ENCODE results near the gene P2RX3. TPM values are rescaled to one million over a fixed set of nuclear protein-coding genes. Genes with fewer than 3 reads are reported as not detected.

The P2RX3 gene
- total and polyA plus RNA-seq, 2 experiments from 2014 or later, result 0.15 to 0.35 TPM

- no peak overlapping the region for H2AFZ ChIP-seq
- H3K36me3 ChIP-seq (ENCODE audit: insufficient read depth), result no peaks in the 10 kb centered on the region
- DNase-seq (ENCODE audit: low spot score), result no peak
- no peak overlapping the region for H3K27ac ChIP-seq (ENCODE audit: low read depth)
- no peak for ATAC-seq
- peaks cover 8% of the 10 kb centered on the region for H3K27me3 Mint-ChIP-seq (ENCODE audit: insufficient read depth, low read depth, poor library complexity)
- no peaks in the 10 kb centered on the region for H3F3A ChIP-seq (replicated peaks; ENCODE audit: low read depth)
- no peak overlapping the region; the same call in 1 of the 2 replicates for H3K4me2 ChIP-seq
- H3K4me1 ChIP-seq (ENCODE audit: insufficient read depth), result no peaks in the 10 kb centered on the region
- TF ChIP-seq CREB1 (CRISPR knock-in tag; IDR thresholded peaks at IDR 0.05; ENCODE audit: low read depth) (no peak), ETS1 (IDR thresholded peaks at IDR 0.05) (no peak), NANOG (IDR thresholded peaks at IDR 0.05; ENCODE audit: borderline replicate concordance) (no peak), STAT1 (IDR thresholded peaks at IDR 0.05; ENCODE audit: unreplicated experiment) (no peak), REST (IDR thresholded peaks at IDR 0.05; ENCODE audit: unreplicated experiment) (no peak), ZNF331 (CRISPR knock-in tag; IDR thresholded peaks at IDR 0.05; ENCODE audit: low read depth) (no peak), ZNF114 (CRISPR knock-in tag; IDR thresholded peaks at IDR 0.05) (no peak), EZH2 (IDR thresholded peaks at IDR 0.05; ENCODE audit: low read depth, unreplicated experiment) (no peak)
- no peak overlapping the region for H3K27ac Mint-ChIP-seq
- H3K79me2 ChIP-seq (replicated peaks; ENCODE audit: insufficient read depth), result no peaks in the 10 kb centered on the region
- no peak overlapping the region for H3K4me3 Mint-ChIP-seq
- H3K9me2 ChIP-seq (ENCODE audit: insufficient read depth), result no peaks in the 10 kb centered on the region
- no peak overlapping the region for H3K4me3 ChIP-seq
- H3K27me3 ChIP-seq (ENCODE audit: insufficient read depth), result no peaks in the 10 kb centered on the region
- H3K36me3 Mint-ChIP-seq (ENCODE audit: low read depth), result no peaks in the 10 kb centered on the region
- peaks cover 3% of the 10 kb centered on the region; the same call in 1 of the 3 replicates for H3K9me3 Mint-ChIP-seq
- no peaks in the 10 kb centered on the region for H4K20me1 ChIP-seq (replicated peaks; ENCODE audit: insufficient read depth)
- peaks cover 2% of the 10 kb centered on the region; the same call in 2 of the 3 replicates for H3K4me1 Mint-ChIP-seq
Observed at GRCh38 chr11:57377107-57377506, 39.0 kb downstream of the P2RX3 start.

DNA sequence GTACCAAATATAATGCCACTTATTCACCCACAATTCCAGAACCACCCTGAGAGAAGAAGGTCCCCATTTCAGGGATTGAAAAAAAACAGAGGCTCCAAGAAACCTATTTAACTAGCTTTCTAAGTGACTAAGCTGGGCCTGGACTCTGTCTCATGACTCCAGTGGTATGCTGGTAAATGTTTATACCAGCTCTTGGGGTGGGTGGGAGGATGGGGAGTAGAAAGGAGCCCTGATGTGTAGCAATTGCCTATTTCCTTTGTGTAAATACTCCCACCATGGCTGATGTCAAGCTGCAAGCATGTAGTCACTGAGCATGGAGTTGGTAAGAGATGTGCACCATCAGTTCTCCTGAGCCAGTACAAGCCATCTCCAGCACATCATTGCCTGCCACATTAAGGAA lies 40.0 kb downstream of the P2RX3 start:
- ATAC-seq, result no peak

More for the DNA sequence above, 40.0 kb downstream of the P2RX3 start:
- H3K4me1 ChIP-seq (ENCODE audit: insufficient read depth), result no peaks in the 10 kb centered on the region
- no peaks in the 10 kb centered on the region for H3K36me3 ChIP-seq (ENCODE audit: insufficient read depth)
- H3K4me2 ChIP-seq, result no peak overlapping the region
- no peak for TF ChIP-seq ETS1 (IDR thresholded peaks at IDR 0.05)
- TF ChIP-seq CREB1 (CRISPR knock-in tag; IDR thresholded peaks at IDR 0.05; ENCODE audit: low read depth), result no peak
- TF ChIP-seq ZNF114 (CRISPR knock-in tag; IDR thresholded peaks at IDR 0.05), result no peak
- TF ChIP-seq, protein P1, sequence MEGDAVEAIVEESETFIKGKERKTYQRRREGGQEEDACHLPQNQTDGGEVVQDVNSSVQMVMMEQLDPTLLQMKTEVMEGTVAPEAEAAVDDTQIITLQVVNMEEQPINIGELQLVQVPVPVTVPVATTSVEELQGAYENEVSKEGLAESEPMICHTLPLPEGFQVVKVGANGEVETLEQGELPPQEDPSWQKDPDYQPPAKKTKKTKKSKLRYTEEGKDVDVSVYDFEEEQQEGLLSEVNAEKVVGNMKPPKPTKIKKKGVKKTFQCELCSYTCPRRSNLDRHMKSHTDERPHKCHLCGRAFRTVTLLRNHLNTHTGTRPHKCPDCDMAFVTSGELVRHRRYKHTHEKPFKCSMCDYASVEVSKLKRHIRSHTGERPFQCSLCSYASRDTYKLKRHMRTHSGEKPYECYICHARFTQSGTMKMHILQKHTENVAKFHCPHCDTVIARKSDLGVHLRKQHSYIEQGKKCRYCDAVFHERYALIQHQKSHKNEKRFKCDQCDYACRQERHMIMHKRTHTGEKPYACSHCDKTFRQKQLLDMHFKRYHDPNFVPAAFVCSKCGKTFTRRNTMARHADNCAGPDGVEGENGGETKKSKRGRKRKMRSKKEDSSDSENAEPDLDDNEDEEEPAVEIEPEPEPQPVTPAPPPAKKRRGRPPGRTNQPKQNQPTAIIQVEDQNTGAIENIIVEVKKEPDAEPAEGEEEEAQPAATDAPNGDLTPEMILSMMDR (conservative IDR thresholded peaks at IDR 0.05; ENCODE audit: low read depth in 2 of 2), result no peak
- no peak for TF ChIP-seq JUNB (IDR thresholded peaks at IDR 0.05; ENCODE audit: unreplicated experiment)
- H3K36me3 Mint-ChIP-seq (ENCODE audit: low read depth), result no peaks in the 10 kb centered on the region
- no peak overlapping the region for H2AFZ ChIP-seq
- H3K27ac ChIP-seq (ENCODE audit: low read depth), result no peak overlapping the region
- H3K27me3 Mint-ChIP-seq (ENCODE audit: insufficient read depth, low read depth, poor library complexity), result peaks cover 11% of the 10 kb centered on the region
- H3K9me2 ChIP-seq (ENCODE audit: insufficient read depth), result no peaks in the 10 kb centered on the region
- H3K9me3 Mint-ChIP-seq, result peaks cover 3% of the 10 kb centered on the region; the same call in 1 of the 3 replicates
- H3K79me2 ChIP-seq (replicated peaks; ENCODE audit: insufficient read depth), result no peaks in the 10 kb centered on the region
- DNase-seq (ENCODE audit: low spot score), result no peak
- H3K4me3 Mint-ChIP-seq, result no peak overlapping the region
- H3K27ac Mint-ChIP-seq, result no peak overlapping the region
- H3F3A ChIP-seq (replicated peaks; ENCODE audit: low read depth), result no peaks in the 10 kb centered on the region
- peaks cover 2% of the 10 kb centered on the region; the same call in 2 of the 3 replicates for H3K4me1 Mint-ChIP-seq
- no peaks in the 10 kb centered on the region for H3K27me3 ChIP-seq (ENCODE audit: insufficient read depth)
- H3K4me3 ChIP-seq, result no peak overlapping the region
- H4K20me1 ChIP-seq (replicated peaks; ENCODE audit: insufficient read depth), result no peaks in the 10 kb centered on the region
